Neural cell (in vitro differentiated cells): ENCODE data around the gene MDGA2. TPM values are rescaled to one million over a fixed set of nuclear protein-coding genes. Genes with fewer than 3 reads are reported as not detected.

ENCODE experiments used
- H2AFZ ChIP-seq: fragments of 200-600, 300-800 bp; sonication (generic), shearing (Covaris generic); 2 replicates; pipeline ENCODE4 v1.6.0; 2014; ENCODE audit warnings: low read depth, mild to moderate bottlenecking, antibody characterized with exemption, low read length, moderate library complexity
- H3F3A ChIP-seq: fragments of 200-600 bp; shearing (Covaris generic); 2 replicates; pipeline ENCODE4 v1.6.1; 2016; ENCODE audit warnings: mild to moderate bottlenecking, moderate library complexity, mixed read lengths, antibody characterized with exemption, low read length; ENCODE audit not compliant: insufficient read depth, poor library complexity, severe bottlenecking
- H3K27ac ChIP-seq: fragments of 200-600, 300-800 bp; sonication (generic), shearing (Covaris generic); 2 replicates; pipeline ENCODE4 v1.5.1; 2014; ENCODE audit warnings: mild to moderate bottlenecking, low read length, moderate library complexity
- H3K27me3 ChIP-seq: fragments of 300-800, 200-600 bp; sonication (generic), shearing (Covaris generic); 2 replicates; pipeline ENCODE4 v1.6.0; 2014; ENCODE audit warnings: mild to moderate bottlenecking, low read depth, low read length, moderate library complexity; ENCODE audit not compliant: insufficient read depth
- H3K36me3 ChIP-seq: fragments of 300-800, 200-600 bp; sonication (generic), shearing (Covaris generic); 2 replicates; pipeline ENCODE4 v1.5.1; 2014; ENCODE audit warnings: mild to moderate bottlenecking, antibody characterized with exemption, low read length, moderate library complexity; ENCODE audit not compliant: insufficient read depth
- H3K4me2 ChIP-seq: fragments of 300-800, 200-600 bp; sonication (generic), shearing (Covaris generic); 2 replicates; pipeline ENCODE4 v1.6.0; 2014; ENCODE audit warnings: mild to moderate bottlenecking, low read length
- H3K4me3 ChIP-seq: fragments of 300-800, 200-600 bp; sonication (generic), shearing (Covaris generic); 2 replicates; pipeline ENCODE4 v1.5.1; 2014; ENCODE audit warnings: mild to moderate bottlenecking, low read length, moderate library complexity
- H3K79me2 ChIP-seq: fragments of 200-600 bp; shearing (Covaris generic); replicated peaks from 2 replicates; pipeline ENCODE4 v1.6.0; 2014; ENCODE audit warnings: mild to moderate bottlenecking, low read length, moderate library complexity; ENCODE audit not compliant: insufficient read depth
- H3K9ac ChIP-seq: fragments of 300-800, 200-600 bp; sonication (generic), shearing (Covaris generic); 2 replicates; pipeline ENCODE4 v1.6.1; 2016; ENCODE audit warnings: mild to moderate bottlenecking, low read length, mixed read lengths
- H3K9me2 ChIP-seq: fragments of 200-600 bp; shearing (Covaris generic); 2 replicates; pipeline ENCODE4 v1.6.1; 2016; ENCODE audit warnings: mild to moderate bottlenecking, low read length, mixed read lengths; ENCODE audit not compliant: insufficient read depth
- H3K9me3 ChIP-seq: fragments of 200-600, 300-800 bp; sonication (generic), shearing (Covaris generic); 2 replicates; pipeline ENCODE4 v1.6.1; 2016; ENCODE audit warnings: mild to moderate bottlenecking, mixed run types, low read length, moderate library complexity, mixed read lengths
- H4K20me1 ChIP-seq: fragments of 200-600 bp; shearing (Covaris generic); 2 replicates; pipeline ENCODE4 v1.6.1; 2016; ENCODE audit warnings: mild to moderate bottlenecking, mixed run types; ENCODE audit not compliant: insufficient read depth
- CTCF ChIP-seq: fragments of 450-650 bp; IDR thresholded peaks from 2 replicates; pipeline ENCODE4 v1.5.1; 2014; ENCODE audit warnings: antibody characterized with exemption, mild to moderate bottlenecking, moderate library complexity; ENCODE audit not compliant: poor library complexity, severe bottlenecking
- EP300 ChIP-seq: fragments of 450-650 bp; conservative IDR thresholded peaks from 2 replicates; pipeline ENCODE4 v1.6.1; 2014; ENCODE audit warnings: antibody characterized with exemption, mild to moderate bottlenecking, moderate library complexity; ENCODE audit not compliant: poor library complexity, severe bottlenecking
- EZH2 ChIP-seq: fragments of 200-600, 300-800 bp; shearing (Covaris generic), sonication (generic); IDR thresholded peaks from 2 replicates; pipeline ENCODE4 v1.6.1; 2014; ENCODE audit warnings: antibody characterized with exemption, low read length, borderline replicate concordance, mild to moderate bottlenecking; ENCODE audit not compliant: insufficient read depth, poor library complexity, severe bottlenecking
- MXI1 ChIP-seq: fragments of 450-650 bp; conservative IDR thresholded peaks from 2 replicates; pipeline ENCODE4 v1.6.1; 2014; ENCODE audit warnings: antibody characterized with exemption, mild to moderate bottlenecking; ENCODE audit not compliant: poor library complexity, severe bottlenecking
- POLR2AphosphoS5 ChIP-seq: IDR thresholded peaks from 2 replicates; pipeline ENCODE4 v1.6.1; 2012
- RAD21 ChIP-seq: fragments of 450-650 bp; conservative IDR thresholded peaks from 2 replicates; pipeline ENCODE4 v1.6.1; 2014; ENCODE audit warnings: antibody characterized with exemption, mild to moderate bottlenecking, moderate library complexity
- SMC3 ChIP-seq: fragments of 450-650 bp; conservative IDR thresholded peaks from 2 replicates; pipeline ENCODE4 v1.6.1; 2014; ENCODE audit warnings: antibody characterized with exemption, mild to moderate bottlenecking, moderate library complexity; ENCODE audit not compliant: poor library complexity
- TAF1 ChIP-seq: IDR thresholded peaks from 2 replicates; pipeline ENCODE4 v1.6.1; 2012; ENCODE audit warnings: low read depth
- polyA plus RNA-seq: library from polyadenylated mRNA; depleted of rRNA; stranded (reverse); fragments of >200 nt; gene quantifications from 2 replicates; pipeline ENCODE4 v1.2.3, GENCODE V29; 2014
- TF ChIP-seq, protein P1 (sequence below): IDR thresholded peaks from 2 replicates; pipeline ENCODE4 v1.6.1; 2012; ENCODE audit warnings: borderline replicate concordance

MDGA2 gene
- polyA plus RNA-seq, 1 donor from 2014 or later: 3.8 TPM

- H3K27me3 ChIP-seq: no peaks in the 10 kb centered on the region
- H3K9me2 ChIP-seq: no peaks in the 10 kb centered on the region
- no peak overlapping the region for H3K9ac ChIP-seq
- no peaks in the 10 kb centered on the region for H3K9me3 ChIP-seq
- H2AFZ ChIP-seq: no peak overlapping the region
- no peaks in the 10 kb centered on the region for H4K20me1 ChIP-seq
- no peak overlapping the region for H3K4me2 ChIP-seq
- H3K27ac ChIP-seq: no peak overlapping the region
- H3K36me3 ChIP-seq: no peaks in the 10 kb centered on the region
- TF ChIP-seq CTCF (no peak), SMC3 (no peak), TAF1 (no peak), MXI1 (no peak), EP300 (no peak), RAD21 (no peak), POLR2AphosphoS5 (no peak)
- TF ChIP-seq, protein P1, sequence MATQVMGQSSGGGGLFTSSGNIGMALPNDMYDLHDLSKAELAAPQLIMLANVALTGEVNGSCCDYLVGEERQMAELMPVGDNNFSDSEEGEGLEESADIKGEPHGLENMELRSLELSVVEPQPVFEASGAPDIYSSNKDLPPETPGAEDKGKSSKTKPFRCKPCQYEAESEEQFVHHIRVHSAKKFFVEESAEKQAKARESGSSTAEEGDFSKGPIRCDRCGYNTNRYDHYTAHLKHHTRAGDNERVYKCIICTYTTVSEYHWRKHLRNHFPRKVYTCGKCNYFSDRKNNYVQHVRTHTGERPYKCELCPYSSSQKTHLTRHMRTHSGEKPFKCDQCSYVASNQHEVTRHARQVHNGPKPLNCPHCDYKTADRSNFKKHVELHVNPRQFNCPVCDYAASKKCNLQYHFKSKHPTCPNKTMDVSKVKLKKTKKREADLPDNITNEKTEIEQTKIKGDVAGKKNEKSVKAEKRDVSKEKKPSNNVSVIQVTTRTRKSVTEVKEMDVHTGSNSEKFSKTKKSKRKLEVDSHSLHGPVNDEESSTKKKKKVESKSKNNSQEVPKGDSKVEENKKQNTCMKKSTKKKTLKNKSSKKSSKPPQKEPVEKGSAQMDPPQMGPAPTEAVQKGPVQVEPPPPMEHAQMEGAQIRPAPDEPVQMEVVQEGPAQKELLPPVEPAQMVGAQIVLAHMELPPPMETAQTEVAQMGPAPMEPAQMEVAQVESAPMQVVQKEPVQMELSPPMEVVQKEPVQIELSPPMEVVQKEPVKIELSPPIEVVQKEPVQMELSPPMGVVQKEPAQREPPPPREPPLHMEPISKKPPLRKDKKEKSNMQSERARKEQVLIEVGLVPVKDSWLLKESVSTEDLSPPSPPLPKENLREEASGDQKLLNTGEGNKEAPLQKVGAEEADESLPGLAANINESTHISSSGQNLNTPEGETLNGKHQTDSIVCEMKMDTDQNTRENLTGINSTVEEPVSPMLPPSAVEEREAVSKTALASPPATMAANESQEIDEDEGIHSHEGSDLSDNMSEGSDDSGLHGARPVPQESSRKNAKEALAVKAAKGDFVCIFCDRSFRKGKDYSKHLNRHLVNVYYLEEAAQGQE: no peak
- H3F3A ChIP-seq: no peaks in the 10 kb centered on the region
- H3K79me2 ChIP-seq: no peaks in the 10 kb centered on the region
- no peak overlapping the region for H3K4me3 ChIP-seq
These were observed 78.5 kb downstream of the MDGA2 start for GRCh38 chr14:47596860-47597259.

- Histone ChIP-seq H3K4me2 (no peak overlapping the region), H3K27ac (no peak overlapping the region), H2AFZ (no peak overlapping the region), H3K9me2 (no peaks in the 10 kb centered on the region), H3K9me3 (no peaks in the 10 kb centered on the region), H3K27me3 (no peaks in the 10 kb centered on the region), H3K9ac (no peak overlapping the region), H3K36me3 (no peaks in the 10 kb centered on the region), H4K20me1 (no peaks in the 10 kb centered on the region), H3K4me3 (no peak overlapping the region), H3K79me2 (no peaks in the 10 kb centered on the region), H3F3A (no peaks in the 10 kb centered on the region)
- TF ChIP-seq POLR2AphosphoS5: no peak
- TF ChIP-seq RAD21: no peak
- TF ChIP-seq EZH2: no peak
- no peak for TF ChIP-seq EP300
- TF ChIP-seq TAF1: no peak
These were observed 79.2 kb downstream of the MDGA2 start for GRCh38 chr14:47596232-47596631.

- no peak overlapping the region for H2AFZ ChIP-seq
- no peak overlapping the region for H3K4me2 ChIP-seq
- H3K27me3 ChIP-seq: no peaks in the 10 kb centered on the region
- no peak overlapping the region for H3K9ac ChIP-seq
- no peaks in the 10 kb centered on the region for H3K9me3 ChIP-seq
- no peak overlapping the region for H3K4me3 ChIP-seq
- H3K36me3 ChIP-seq: no peaks in the 10 kb centered on the region
- no peak for TF ChIP-seq EP300
- TF ChIP-seq, protein P1: no peak
- no peak for TF ChIP-seq MXI1
- TF ChIP-seq POLR2AphosphoS5: no peak
- no peak for TF ChIP-seq SMC3
- TF ChIP-seq RAD21: no peak
- TF ChIP-seq EZH2: no peak
- TF ChIP-seq CTCF: no peak
- TF ChIP-seq TAF1: no peak
- H3K27ac ChIP-seq: no peak overlapping the region
- no peaks in the 10 kb centered on the region for H3F3A ChIP-seq
- H3K79me2 ChIP-seq: no peaks in the 10 kb centered on the region
- H4K20me1 ChIP-seq: no peaks in the 10 kb centered on the region
- no peaks in the 10 kb centered on the region for H3K9me2 ChIP-seq
These were observed 79.9 kb downstream of the MDGA2 start for GRCh38 chr14:47595552-47595951.
